ENCODE results near the gene EPS8L3.
A peak's percentile ranks its signal among the peaks of the same experiment; 100 is the strongest.
"Not testable (repeated sequence)": the region's sequence is repeated elsewhere in the genome, so short reads cannot be mapped to it uniquely, and the experiment has no call there.

The EPS8L3 gene

GRCh38 chr1:109802136-109802900 lies 38.6 kb upstream of the EPS8L3 start:
- Histone ChIP-seq H3K36me3 (ENCODE audit: control insufficient read depth, insufficient read depth, low read length) (no peaks in the 10 kb centered on the region), H3K4me3 (ENCODE audit: low read length) (no peak overlapping the region), H3K4me1 (ENCODE audit: control insufficient read depth, insufficient read depth, low read length) (peaks cover 8% of the 10 kb centered on the region), H3K27me3 (ENCODE audit: control insufficient read depth, insufficient read depth, low read length) (no peaks in the 10 kb centered on the region), H3K9me3 (ENCODE audit: control insufficient read depth, low read length) (no peaks in the 10 kb centered on the region), H3K9ac (ENCODE audit: low read length) (no peak overlapping the region)

- Histone ChIP-seq H3K27me3 (ENCODE audit: control insufficient read depth, insufficient read depth, low read length) (no peaks in the 10 kb centered on the region), H3K36me3 (ENCODE audit: control insufficient read depth, insufficient read depth, low read length) (no peaks in the 10 kb centered on the region), H3K4me3 (ENCODE audit: low read length) (no peak overlapping the region), H3K9me3 (ENCODE audit: control insufficient read depth, low read length) (no peaks in the 10 kb centered on the region), H3K9ac (ENCODE audit: low read length) (no peak overlapping the region), H3K4me1 (ENCODE audit: control insufficient read depth, insufficient read depth, low read length) (peaks cover 13% of the 10 kb centered on the region)
Measured at GRCh38 chr1:109801791-109802135, 38.0 kb upstream of the EPS8L3 start.

GRCh38 chr1:109800291-109800690 lies 36.6 kb upstream of the EPS8L3 start:
- Histone ChIP-seq H3K36me3 (ENCODE audit: control insufficient read depth, insufficient read depth, low read length) (no peaks in the 10 kb centered on the region), H3K4me3 (ENCODE audit: low read length) (no peak overlapping the region), H3K27me3 (ENCODE audit: control insufficient read depth, insufficient read depth, low read length) (no peaks in the 10 kb centered on the region), H3K9ac (ENCODE audit: low read length) (no peak overlapping the region), H3K9me3 (ENCODE audit: control insufficient read depth, low read length) (no peaks in the 10 kb centered on the region), H3K4me1 (ENCODE audit: control insufficient read depth, insufficient read depth, low read length) (peaks cover 20% of the 10 kb centered on the region)

GRCh38 chr1:109799445-109799844 lies 35.7 kb upstream of the EPS8L3 start:
- Histone ChIP-seq H3K4me1 (ENCODE audit: control insufficient read depth, insufficient read depth, low read length) (peaks cover 27% of the 10 kb centered on the region), H3K9me3 (ENCODE audit: control insufficient read depth, low read length) (no peaks in the 10 kb centered on the region), H3K4me3 (ENCODE audit: low read length) (no peak overlapping the region), H3K9ac (ENCODE audit: low read length) (no peak overlapping the region), H3K27me3 (ENCODE audit: control insufficient read depth, insufficient read depth, low read length) (no peaks in the 10 kb centered on the region), H3K36me3 (ENCODE audit: control insufficient read depth, insufficient read depth, low read length) (no peaks in the 10 kb centered on the region)

- peaks cover 48% of the 10 kb centered on the region for H3K4me1 ChIP-seq (ENCODE audit: control insufficient read depth, insufficient read depth, low read length)
- not testable (repeated sequence) for H3K27me3 ChIP-seq (ENCODE audit: control insufficient read depth, insufficient read depth, low read length); H3K9ac ChIP-seq (ENCODE audit: low read length); H3K9me3 ChIP-seq (ENCODE audit: control insufficient read depth, low read length); H3K4me3 ChIP-seq (ENCODE audit: low read length); H3K36me3 ChIP-seq (ENCODE audit: control insufficient read depth, insufficient read depth, low read length)
Measured at GRCh38 chr1:109797303-109797595, 33.5 kb upstream of the EPS8L3 start.

- Histone ChIP-seq H3K4me1 (ENCODE audit: control insufficient read depth, insufficient read depth, low read length) (peaks cover 53% of the 10 kb centered on the region), H3K9ac (ENCODE audit: low read length) (no peak overlapping the region), H3K4me3 (ENCODE audit: low read length) (no peak overlapping the region), H3K27me3 (ENCODE audit: control insufficient read depth, insufficient read depth, low read length) (no peaks in the 10 kb centered on the region), H3K36me3 (ENCODE audit: control insufficient read depth, insufficient read depth, low read length) (no peaks in the 10 kb centered on the region), H3K9me3 (ENCODE audit: control insufficient read depth, low read length) (no peaks in the 10 kb centered on the region)
Measured at GRCh38 chr1:109796484-109797302, 33.0 kb upstream of the EPS8L3 start.

- Histone ChIP-seq H3K27me3 (ENCODE audit: control insufficient read depth, insufficient read depth, low read length) (no peaks in the 10 kb centered on the region), H3K9me3 (ENCODE audit: control insufficient read depth, low read length) (no peaks in the 10 kb centered on the region), H3K4me3 (ENCODE audit: low read length) (no peak overlapping the region), H3K36me3 (ENCODE audit: control insufficient read depth, insufficient read depth, low read length) (no peaks in the 10 kb centered on the region), H3K9ac (ENCODE audit: low read length) (no peak overlapping the region), H3K4me1 (ENCODE audit: control insufficient read depth, insufficient read depth, low read length) (peaks cover 61% of the 10 kb centered on the region)
Measured at GRCh38 chr1:109794319-109795132, 30.8 kb upstream of the EPS8L3 start.

- no peaks in the 10 kb centered on the region for H3K9me3 ChIP-seq (ENCODE audit: control insufficient read depth, low read length)
- H3K9ac ChIP-seq (ENCODE audit: low read length): peak overlapping the region; percentile 16
- no peak overlapping the region for H3K4me3 ChIP-seq (ENCODE audit: low read length)
- peaks cover 67% of the 10 kb centered on the region for H3K4me1 ChIP-seq (ENCODE audit: control insufficient read depth, insufficient read depth, low read length)
- H3K36me3 ChIP-seq (ENCODE audit: control insufficient read depth, insufficient read depth, low read length): no peaks in the 10 kb centered on the region
- H3K27me3 ChIP-seq (ENCODE audit: control insufficient read depth, insufficient read depth, low read length): no peaks in the 10 kb centered on the region
Measured at GRCh38 chr1:109793486-109794318, 30.0 kb upstream of the EPS8L3 start.

- Histone ChIP-seq H3K9ac (ENCODE audit: low read length) (peak overlapping the region; percentile 16), H3K27me3 (ENCODE audit: control insufficient read depth, insufficient read depth, low read length) (no peaks in the 10 kb centered on the region), H3K4me1 (ENCODE audit: control insufficient read depth, insufficient read depth, low read length) (peaks cover 73% of the 10 kb centered on the region), H3K4me3 (ENCODE audit: low read length) (no peak overlapping the region), H3K36me3 (ENCODE audit: control insufficient read depth, insufficient read depth, low read length) (no peaks in the 10 kb centered on the region), H3K9me3 (ENCODE audit: control insufficient read depth, low read length) (no peaks in the 10 kb centered on the region)
Measured at GRCh38 chr1:109793089-109793485, 29.4 kb upstream of the EPS8L3 start.

GRCh38 chr1:109792056-109792831 lies 28.5 kb upstream of the EPS8L3 start:
- no peak overlapping the region for H3K4me3 ChIP-seq (ENCODE audit: low read length)

GRCh38 chr1:109791495-109792043 lies 27.8 kb upstream of the EPS8L3 start:
- Histone ChIP-seq H3K4me1 (ENCODE audit: control insufficient read depth, insufficient read depth, low read length) (peaks cover 73% of the 10 kb centered on the region), H3K9ac (ENCODE audit: low read length) (no peak overlapping the region), H3K36me3 (ENCODE audit: control insufficient read depth, insufficient read depth, low read length) (no peaks in the 10 kb centered on the region), H3K27me3 (ENCODE audit: control insufficient read depth, insufficient read depth, low read length) (no peaks in the 10 kb centered on the region), H3K4me3 (ENCODE audit: low read length) (no peak overlapping the region), H3K9me3 (ENCODE audit: control insufficient read depth, low read length) (no peaks in the 10 kb centered on the region)

More at GRCh38 chr1:109792056-109792831, 28.5 kb upstream of the EPS8L3 start:
- H3K9ac ChIP-seq (ENCODE audit: low read length): peak overlapping the region; percentile 16
- H3K9me3 ChIP-seq (ENCODE audit: control insufficient read depth, low read length): no peaks in the 10 kb centered on the region
- no peaks in the 10 kb centered on the region for H3K27me3 ChIP-seq (ENCODE audit: control insufficient read depth, insufficient read depth, low read length)
- H3K4me1 ChIP-seq (ENCODE audit: control insufficient read depth, insufficient read depth, low read length): peaks cover 73% of the 10 kb centered on the region
- no peaks in the 10 kb centered on the region for H3K36me3 ChIP-seq (ENCODE audit: control insufficient read depth, insufficient read depth, low read length)
